ENCODE measurements around the gene ANKFN1.

ANKFN1 gene

GRCh38 chr17:56558088-56558487, 404.8 kb downstream of the ANKFN1 start:
- FAIRE-seq (no peak), DNase-seq (ENCODE audit: insufficient read length, low spot score) (no peak)
- no peak for TF ChIP-seq CTCF (IDR thresholded peaks at IDR 0.05; ENCODE audit: insufficient read depth, missing control alignments)

Data from D721Med (cell line).